GM23338 (cell line): ENCODE results near the gene C18orf32. TPM values are rescaled to one million over a fixed set of nuclear protein-coding genes. Genes with fewer than 3 reads are reported as not detected.

ENCODE experiments used
- ATAC-seq: fragments of 200-7000 bp; cut with Tn5 transposase; 3 replicates; pipeline ENCODE4 v1.9.1; 2020
- DNase-seq: peaks from one replicate; pipeline ENCODE4 v3.0.0-alpha.2; 2015; ENCODE audit warnings: low spot score
- H2AFZ ChIP-seq: fragments of 200-600 bp; sonication (generic); 2 replicates; pipeline ENCODE4 v1.8.0; 2016; ENCODE audit warnings: antibody characterized with exemption, mild to moderate bottlenecking, moderate library complexity
- H3F3A ChIP-seq: fragments of 200-600 bp; sonication (generic); replicated peaks from 2 replicates; pipeline ENCODE4 v1.8.0; 2017; ENCODE audit warnings: antibody characterized with exemption, mixed run types, low read depth
- H3K27ac ChIP-seq: fragments of 200-600 bp; sonication (generic); 2 replicates; pipeline ENCODE4 v1.6.1; 2016; ENCODE audit warnings: low read depth
- H3K27me3 ChIP-seq: fragments of 200-600 bp; sonication (generic); 2 replicates; pipeline ENCODE4 v1.8.0; 2016; ENCODE audit warnings: mild to moderate bottlenecking, mixed run types, moderate library complexity; ENCODE audit not compliant: insufficient read depth
- H3K36me3 ChIP-seq: fragments of 200-600 bp; sonication (generic); 2 replicates; pipeline ENCODE4 v1.8.0; 2016; ENCODE audit warnings: mild to moderate bottlenecking; ENCODE audit not compliant: insufficient read depth
- H3K4me1 ChIP-seq: fragments of 200-600 bp; sonication (generic); 2 replicates; pipeline ENCODE4 v1.8.0; 2016; ENCODE audit warnings: mild to moderate bottlenecking, moderate library complexity; ENCODE audit not compliant: insufficient read depth
- H3K4me2 ChIP-seq: fragments of 200-600 bp; sonication (generic); 2 replicates; pipeline ENCODE4 v1.7.1; 2017; ENCODE audit warnings: mixed run types
- H3K4me3 ChIP-seq: fragments of 200-600 bp; sonication (generic); 2 replicates; pipeline ENCODE4 v1.6.1; 2016; ENCODE audit warnings: mixed run types
- H3K79me2 ChIP-seq: fragments of 200-600 bp; sonication (generic); replicated peaks from 2 replicates; pipeline ENCODE4 v1.8.0; 2017; ENCODE audit warnings: mild to moderate bottlenecking; ENCODE audit not compliant: insufficient read depth
- H3K9me2 ChIP-seq: fragments of 200-600 bp; sonication (generic); 2 replicates; pipeline ENCODE4 v1.8.0; 2017; ENCODE audit not compliant: insufficient read depth
- H4K20me1 ChIP-seq: fragments of 200-600 bp; sonication (generic); replicated peaks from 2 replicates; pipeline ENCODE4 v1.8.0; 2017; ENCODE audit warnings: mild to moderate bottlenecking; ENCODE audit not compliant: insufficient read depth
- H3K27ac Mint-ChIP-seq: 2 replicates; pipeline ENCODE4 v1.8.0; 2020; ENCODE audit warnings: inconsistent platforms, mild to moderate bottlenecking, moderate library complexity, mixed read lengths
- H3K27me3 Mint-ChIP-seq: 3 replicates; pipeline ENCODE4 v1.8.0; 2022; ENCODE audit warnings: low read depth, mild to moderate bottlenecking, moderate library complexity, mixed read lengths, inconsistent platforms; ENCODE audit not compliant: insufficient read depth, poor library complexity
- H3K36me3 Mint-ChIP-seq: 3 replicates; pipeline ENCODE4 v1.8.0; 2021; ENCODE audit warnings: low read depth, mild to moderate bottlenecking, inconsistent platforms, moderate library complexity, mixed read lengths
- H3K4me1 Mint-ChIP-seq: 3 replicates; pipeline ENCODE4 v1.8.0; 2020; ENCODE audit warnings: mild to moderate bottlenecking, inconsistent platforms, mixed read lengths
- H3K4me3 Mint-ChIP-seq: 3 replicates; pipeline ENCODE4 v1.8.0; 2021; ENCODE audit warnings: moderate library complexity, mild to moderate bottlenecking, inconsistent platforms, mixed read lengths
- H3K9me3 Mint-ChIP-seq: 3 replicates; pipeline ENCODE4 v1.8.0; 2020; ENCODE audit warnings: moderate library complexity, mild to moderate bottlenecking, inconsistent platforms, mixed read lengths
- CREB1 ChIP-seq: fragments of 250-450 bp; sonication (Bioruptor Pico); IDR thresholded peaks from 2 replicates; pipeline ENCODE4 v1.5.0; 2020; ENCODE audit warnings: low read depth, mild to moderate bottlenecking, moderate library complexity
- EZH2phosphoT487 ChIP-seq: fragments of 200-600 bp; sonication (generic); IDR thresholded peaks from one replicate; pipeline ENCODE4 v1.8.1; 2018; ENCODE audit warnings: antibody characterized with exemption; ENCODE audit not compliant: unreplicated experiment
- NANOG ChIP-seq: IDR thresholded peaks from 2 replicates; pipeline ENCODE4 v1.6.1; 2016; ENCODE audit warnings: antibody characterized with exemption, borderline replicate concordance
- POLR2AphosphoS5 ChIP-seq: IDR thresholded peaks from 2 replicates; pipeline ENCODE4 v1.6.1; 2016; ENCODE audit warnings: antibody characterized with exemption, low read depth
- STAT1 ChIP-seq: IDR thresholded peaks from one replicate; pipeline ENCODE4 v1.6.1; 2016; ENCODE audit warnings: antibody characterized with exemption; ENCODE audit not compliant: unreplicated experiment
- ZNF114 ChIP-seq: fragments of 250-450 bp; sonication (Bioruptor Pico); IDR thresholded peaks from 2 replicates; pipeline ENCODE4 v1.5.0; 2020; ENCODE audit warnings: mild to moderate bottlenecking, moderate library complexity
- polyA plus RNA-seq: library from polyadenylated mRNA; unstranded; fragments of >200 nt; fragmentation: Nextera tagmentation; extraction: Ambion mirVana; gene quantifications from 2 replicates; pipeline ENCODE4 v1.2.1, GENCODE V29; 2016
- total RNA-seq: library from RNA; depleted of rRNA; stranded (reverse); fragments of >200 nt; shearing (Covaris generic); gene quantifications from 2 replicates; pipeline ENCODE4 v1.2.3, GENCODE V29; 2014
- TF ChIP-seq, protein P1 (sequence below): IDR thresholded peaks from one replicate; pipeline ENCODE4 v1.6.1; 2018; ENCODE audit warnings: antibody characterized with exemption; ENCODE audit not compliant: unreplicated experiment
- TF ChIP-seq, protein P2 (sequence below): fragments of 250-450 bp; sonication (Bioruptor Pico); IDR thresholded peaks from 2 replicates; pipeline ENCODE4 v1.5.0; 2020; ENCODE audit warnings: mild to moderate bottlenecking, moderate library complexity
- TF ChIP-seq, protein P3 (sequence below): IDR thresholded peaks from 2 replicates; pipeline ENCODE4 v1.6.1; 2016; ENCODE audit warnings: antibody characterized with exemption

C18orf32 gene
- total and polyA plus RNA-seq, 2 experiments from 2014 or later = 25.3 to 72.4 TPM

DNA sequence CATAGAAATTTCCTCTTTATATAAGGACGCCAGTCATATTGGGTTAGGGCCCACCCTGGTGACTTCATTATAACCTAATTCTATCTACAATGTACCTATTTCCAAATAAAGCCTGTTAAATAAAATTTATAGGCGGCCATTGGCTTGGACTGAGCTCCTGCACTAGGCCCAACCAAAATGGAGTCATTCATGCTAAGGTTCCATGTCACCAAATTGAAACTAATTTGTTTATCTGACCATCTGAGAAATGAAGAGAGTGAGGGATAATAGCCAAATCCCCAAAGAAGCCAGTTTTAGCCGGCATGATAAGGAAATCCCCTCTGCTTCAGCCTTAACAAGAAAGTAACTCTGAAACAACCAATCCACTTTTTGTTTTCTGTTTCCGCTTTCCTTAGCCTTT, 19.4 kb downstream of the C18orf32 start (continued):
- TF ChIP-seq, protein P1, sequence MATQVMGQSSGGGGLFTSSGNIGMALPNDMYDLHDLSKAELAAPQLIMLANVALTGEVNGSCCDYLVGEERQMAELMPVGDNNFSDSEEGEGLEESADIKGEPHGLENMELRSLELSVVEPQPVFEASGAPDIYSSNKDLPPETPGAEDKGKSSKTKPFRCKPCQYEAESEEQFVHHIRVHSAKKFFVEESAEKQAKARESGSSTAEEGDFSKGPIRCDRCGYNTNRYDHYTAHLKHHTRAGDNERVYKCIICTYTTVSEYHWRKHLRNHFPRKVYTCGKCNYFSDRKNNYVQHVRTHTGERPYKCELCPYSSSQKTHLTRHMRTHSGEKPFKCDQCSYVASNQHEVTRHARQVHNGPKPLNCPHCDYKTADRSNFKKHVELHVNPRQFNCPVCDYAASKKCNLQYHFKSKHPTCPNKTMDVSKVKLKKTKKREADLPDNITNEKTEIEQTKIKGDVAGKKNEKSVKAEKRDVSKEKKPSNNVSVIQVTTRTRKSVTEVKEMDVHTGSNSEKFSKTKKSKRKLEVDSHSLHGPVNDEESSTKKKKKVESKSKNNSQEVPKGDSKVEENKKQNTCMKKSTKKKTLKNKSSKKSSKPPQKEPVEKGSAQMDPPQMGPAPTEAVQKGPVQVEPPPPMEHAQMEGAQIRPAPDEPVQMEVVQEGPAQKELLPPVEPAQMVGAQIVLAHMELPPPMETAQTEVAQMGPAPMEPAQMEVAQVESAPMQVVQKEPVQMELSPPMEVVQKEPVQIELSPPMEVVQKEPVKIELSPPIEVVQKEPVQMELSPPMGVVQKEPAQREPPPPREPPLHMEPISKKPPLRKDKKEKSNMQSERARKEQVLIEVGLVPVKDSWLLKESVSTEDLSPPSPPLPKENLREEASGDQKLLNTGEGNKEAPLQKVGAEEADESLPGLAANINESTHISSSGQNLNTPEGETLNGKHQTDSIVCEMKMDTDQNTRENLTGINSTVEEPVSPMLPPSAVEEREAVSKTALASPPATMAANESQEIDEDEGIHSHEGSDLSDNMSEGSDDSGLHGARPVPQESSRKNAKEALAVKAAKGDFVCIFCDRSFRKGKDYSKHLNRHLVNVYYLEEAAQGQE = no peak

DNA sequence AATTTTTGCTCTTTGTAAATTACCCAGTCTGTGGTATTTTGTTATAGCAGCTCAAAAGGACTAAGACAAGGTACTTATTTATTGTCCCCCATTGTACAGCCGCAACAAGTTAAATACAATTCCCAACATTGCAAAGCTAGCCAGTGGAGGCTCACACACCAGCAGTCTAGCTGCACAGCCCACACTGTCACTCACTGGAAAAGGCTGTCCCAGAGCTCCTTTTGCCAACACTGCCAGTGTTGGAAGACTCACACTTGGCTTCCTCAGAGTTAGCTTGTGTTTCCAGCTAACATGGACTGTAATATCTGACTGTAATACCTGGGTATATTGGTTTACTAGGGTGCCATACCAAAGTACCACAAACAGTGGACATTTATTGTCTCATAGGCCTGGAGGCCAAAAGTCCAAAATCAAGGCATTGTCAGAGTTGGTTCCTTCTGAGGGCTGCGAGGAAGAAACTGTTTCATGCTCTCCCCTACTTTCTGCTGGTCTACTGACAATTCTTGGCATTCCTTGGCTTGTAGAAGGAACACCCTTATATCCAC, 19.9 kb downstream of the C18orf32 start:
- no peak overlapping the region for H3K4me2 ChIP-seq
- no peak overlapping the region for H3K27ac ChIP-seq
- no peaks in the 10 kb centered on the region for H3F3A ChIP-seq
- no peaks in the 10 kb centered on the region for H3K9me3 Mint-ChIP-seq
- no peaks in the 10 kb centered on the region for H3K36me3 ChIP-seq
- H3K4me3 Mint-ChIP-seq = no peak overlapping the region
- no peaks in the 10 kb centered on the region for H3K27me3 ChIP-seq
- no peak for DNase-seq
- H3K4me1 Mint-ChIP-seq = peaks cover 15% of the 10 kb centered on the region
- no peak overlapping the region for H2AFZ ChIP-seq
- H3K36me3 Mint-ChIP-seq = no peaks in the 10 kb centered on the region
- H4K20me1 ChIP-seq = no peaks in the 10 kb centered on the region
- H3K4me1 ChIP-seq = peaks cover 13% of the 10 kb centered on the region
- H3K9me2 ChIP-seq = no peaks in the 10 kb centered on the region
- no peak for ATAC-seq
- no peak overlapping the region for H3K4me3 ChIP-seq
- no peaks in the 10 kb centered on the region for H3K79me2 ChIP-seq
- no peaks in the 10 kb centered on the region for H3K27me3 Mint-ChIP-seq
- H3K27ac Mint-ChIP-seq = no peak overlapping the region
- TF ChIP-seq POLR2AphosphoS5 (no peak), CREB1 (CRISPR knock-in tag) (no peak), NANOG (no peak), EZH2phosphoT487 (no peak), STAT1 (no peak), ZNF114 (no peak)
- TF ChIP-seq, protein P1 = no peak
- TF ChIP-seq, protein P2, sequence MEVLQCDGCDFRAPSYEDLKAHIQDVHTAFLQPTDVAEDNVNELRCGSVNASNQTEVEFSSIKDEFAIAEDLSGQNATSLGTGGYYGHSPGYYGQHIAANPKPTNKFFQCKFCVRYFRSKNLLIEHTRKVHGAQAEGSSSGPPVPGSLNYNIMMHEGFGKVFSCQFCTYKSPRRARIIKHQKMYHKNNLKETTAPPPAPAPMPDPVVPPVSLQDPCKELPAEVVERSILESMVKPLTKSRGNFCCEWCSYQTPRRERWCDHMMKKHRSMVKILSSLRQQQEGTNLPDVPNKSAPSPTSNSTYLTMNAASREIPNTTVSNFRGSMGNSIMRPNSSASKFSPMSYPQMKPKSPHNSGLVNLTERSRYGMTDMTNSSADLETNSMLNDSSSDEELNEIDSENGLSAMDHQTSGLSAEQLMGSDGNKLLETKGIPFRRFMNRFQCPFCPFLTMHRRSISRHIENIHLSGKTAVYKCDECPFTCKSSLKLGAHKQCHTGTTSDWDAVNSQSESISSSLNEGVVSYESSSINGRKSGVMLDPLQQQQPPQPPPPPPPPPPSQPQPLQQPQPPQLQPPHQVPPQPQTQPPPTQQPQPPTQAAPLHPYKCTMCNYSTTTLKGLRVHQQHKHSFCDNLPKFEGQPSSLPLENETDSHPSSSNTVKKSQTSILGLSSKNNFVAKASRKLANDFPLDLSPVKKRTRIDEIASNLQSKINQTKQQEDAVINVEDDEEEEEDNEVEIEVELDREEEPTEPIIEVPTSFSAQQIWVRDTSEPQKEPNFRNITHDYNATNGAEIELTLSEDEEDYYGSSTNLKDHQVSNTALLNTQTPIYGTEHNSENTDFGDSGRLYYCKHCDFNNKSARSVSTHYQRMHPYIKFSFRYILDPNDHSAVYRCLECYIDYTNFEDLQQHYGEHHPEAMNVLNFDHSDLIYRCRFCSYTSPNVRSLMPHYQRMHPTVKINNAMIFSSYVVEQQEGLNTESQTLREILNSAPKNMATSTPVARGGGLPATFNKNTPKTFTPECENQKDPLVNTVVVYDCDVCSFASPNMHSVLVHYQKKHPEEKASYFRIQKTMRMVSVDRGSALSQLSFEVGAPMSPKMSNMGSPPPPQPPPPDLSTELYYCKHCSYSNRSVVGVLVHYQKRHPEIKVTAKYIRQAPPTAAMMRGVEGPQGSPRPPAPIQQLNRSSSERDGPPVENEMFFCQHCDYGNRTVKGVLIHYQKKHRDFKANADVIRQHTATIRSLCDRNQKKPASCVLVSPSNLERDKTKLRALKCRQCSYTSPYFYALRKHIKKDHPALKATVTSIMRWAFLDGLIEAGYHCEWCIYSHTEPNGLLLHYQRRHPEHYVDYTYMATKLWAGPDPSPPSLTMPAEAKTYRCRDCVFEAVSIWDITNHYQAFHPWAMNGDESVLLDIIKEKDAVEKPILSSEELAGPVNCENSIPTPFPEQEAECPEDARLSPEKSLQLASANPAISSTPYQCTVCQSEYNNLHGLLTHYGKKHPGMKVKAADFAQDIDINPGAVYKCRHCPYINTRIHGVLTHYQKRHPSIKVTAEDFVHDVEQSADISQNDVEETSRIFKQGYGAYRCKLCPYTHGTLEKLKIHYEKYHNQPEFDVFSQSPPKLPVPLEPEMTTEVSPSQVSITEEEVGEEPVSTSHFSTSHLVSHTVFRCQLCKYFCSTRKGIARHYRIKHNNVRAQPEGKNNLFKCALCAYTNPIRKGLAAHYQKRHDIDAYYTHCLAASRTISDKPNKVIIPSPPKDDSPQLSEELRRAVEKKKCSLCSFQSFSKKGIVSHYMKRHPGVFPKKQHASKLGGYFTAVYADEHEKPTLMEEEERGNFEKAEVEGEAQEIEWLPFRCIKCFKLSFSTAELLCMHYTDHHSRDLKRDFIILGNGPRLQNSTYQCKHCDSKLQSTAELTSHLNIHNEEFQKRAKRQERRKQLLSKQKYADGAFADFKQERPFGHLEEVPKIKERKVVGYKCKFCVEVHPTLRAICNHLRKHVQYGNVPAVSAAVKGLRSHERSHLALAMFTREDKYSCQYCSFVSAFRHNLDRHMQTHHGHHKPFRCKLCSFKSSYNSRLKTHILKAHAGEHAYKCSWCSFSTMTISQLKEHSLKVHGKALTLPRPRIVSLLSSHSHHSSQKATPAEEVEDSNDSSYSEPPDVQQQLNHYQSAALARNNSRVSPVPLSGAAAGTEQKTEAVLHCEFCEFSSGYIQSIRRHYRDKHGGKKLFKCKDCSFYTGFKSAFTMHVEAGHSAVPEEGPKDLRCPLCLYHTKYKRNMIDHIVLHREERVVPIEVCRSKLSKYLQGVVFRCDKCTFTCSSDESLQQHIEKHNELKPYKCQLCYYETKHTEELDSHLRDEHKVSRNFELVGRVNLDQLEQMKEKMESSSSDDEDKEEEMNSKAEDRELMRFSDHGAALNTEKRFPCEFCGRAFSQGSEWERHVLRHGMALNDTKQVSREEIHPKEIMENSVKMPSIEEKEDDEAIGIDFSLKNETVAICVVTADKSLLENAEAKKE (CRISPR knock-in tag) = no peak
- TF ChIP-seq, protein P3, sequence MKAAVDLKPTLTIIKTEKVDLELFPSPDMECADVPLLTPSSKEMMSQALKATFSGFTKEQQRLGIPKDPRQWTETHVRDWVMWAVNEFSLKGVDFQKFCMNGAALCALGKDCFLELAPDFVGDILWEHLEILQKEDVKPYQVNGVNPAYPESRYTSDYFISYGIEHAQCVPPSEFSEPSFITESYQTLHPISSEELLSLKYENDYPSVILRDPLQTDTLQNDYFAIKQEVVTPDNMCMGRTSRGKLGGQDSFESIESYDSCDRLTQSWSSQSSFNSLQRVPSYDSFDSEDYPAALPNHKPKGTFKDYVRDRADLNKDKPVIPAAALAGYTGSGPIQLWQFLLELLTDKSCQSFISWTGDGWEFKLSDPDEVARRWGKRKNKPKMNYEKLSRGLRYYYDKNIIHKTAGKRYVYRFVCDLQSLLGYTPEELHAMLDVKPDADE = no peak
